Glomerular visceral epithelial cell (primary cell): ENCODE results near the gene SPIN1.

Experiments used
- DNase-seq: peaks from one replicate; pipeline ENCODE4 v3.0.0-alpha.2; 2016; ENCODE audit errors: extremely low spot score

Gene SPIN1

GRCh38 chr9:88498880-88499279, 110.6 kb downstream of the SPIN1 start:
- no peak for DNase-seq

- no peak for DNase-seq
Measured at GRCh38 chr9:88501086-88501485, 112.8 kb downstream of the SPIN1 start.

GRCh38 chr9:88502552-88503034, 114.3 kb downstream of the SPIN1 start:
- no peak for DNase-seq

GRCh38 chr9:88503081-88503844, 115.0 kb downstream of the SPIN1 start:
- DNase-seq = no peak

- DNase-seq = no peak
Measured at GRCh38 chr9:88503845-88504764, 115.9 kb downstream of the SPIN1 start.

- DNase-seq = no peak
Measured at GRCh38 chr9:88508326-88508725, 120.1 kb downstream of the SPIN1 start.

- DNase-seq = no peak
Measured at GRCh38 chr9:88511906-88512305, 123.7 kb downstream of the SPIN1 start.

- DNase-seq = no peak
Measured at GRCh38 chr9:88514247-88514646, 126.0 kb downstream of the SPIN1 start.

GRCh38 chr9:88521308-88521707, 133.1 kb downstream of the SPIN1 start:
- DNase-seq = no peak

- DNase-seq = no peak
Measured at GRCh38 chr9:88522360-88522759, 134.1 kb downstream of the SPIN1 start.

GRCh38 chr9:88523056-88523455, 134.8 kb downstream of the SPIN1 start:
- DNase-seq = peak; percentile 83

- DNase-seq = no peak
Measured at GRCh38 chr9:88524911-88525310, 136.7 kb downstream of the SPIN1 start.

GRCh38 chr9:88527618-88528017, 139.4 kb downstream of the SPIN1 start:
- DNase-seq = no peak
